DND-41 (cell line): ENCODE results near the gene PAPOLB.

Experiments
- ATAC-seq: fragments of 200-7000 bp; cut with Tn5 transposase; 3 replicates; pipeline ENCODE4 v1.9.1; 2021; ENCODE audit warnings: low read depth; ENCODE audit not compliant: insufficient read depth
- DNase-seq: peaks from one replicate; pipeline ENCODE4 v3.0.0-alpha.2; 2020
- H2AFZ ChIP-seq: 2 replicates; pipeline ENCODE4 v1.6.0; 2012; ENCODE audit warnings: low read depth, low read length
- H3K27ac ChIP-seq: 2 replicates; pipeline ENCODE4 v1.5.1; 2012; ENCODE audit warnings: low read length, inconsistent platforms
- H3K27me3 ChIP-seq: fragments of 200-600 bp; sonication (generic); 2 replicates; pipeline ENCODE4 v1.6.0; 2012; ENCODE audit warnings: low read length, mild to moderate bottlenecking, inconsistent platforms; ENCODE audit not compliant: insufficient read depth, poor library complexity
- H3K36me3 ChIP-seq: 2 replicates; pipeline ENCODE4 v1.5.1; 2012; ENCODE audit warnings: low read length, inconsistent platforms; ENCODE audit not compliant: insufficient read depth
- H3K4me1 ChIP-seq: 2 replicates; pipeline ENCODE4 v1.5.1; 2012; ENCODE audit warnings: mild to moderate bottlenecking, low read length; ENCODE audit not compliant: insufficient read depth
- H3K4me2 ChIP-seq: 2 replicates; pipeline ENCODE4 v1.6.0; 2012; ENCODE audit warnings: mild to moderate bottlenecking, moderate library complexity, low read length, inconsistent platforms; ENCODE audit not compliant: insufficient read depth
- H3K4me3 ChIP-seq, 2 experiments: fragments of 200-600 bp in 1 of 2; shearing (Covaris generic) in 1 of 2; 2 replicates each; pipeline ENCODE4 v1.5.1; 2012 to 2016; ENCODE audit warnings: inconsistent platforms in 2 of 2, low read length in 2 of 2, mild to moderate bottlenecking in 2 of 2, low read depth in 1 of 2, moderate library complexity in 1 of 2
- H3K79me2 ChIP-seq: 2 replicates; pipeline ENCODE4 v1.6.0; 2012; ENCODE audit warnings: low read length, inconsistent platforms; ENCODE audit not compliant: insufficient read depth
- H3K9ac ChIP-seq: 2 replicates; pipeline ENCODE4 v1.6.0; 2012; ENCODE audit warnings: low read depth, mild to moderate bottlenecking, inconsistent platforms, low read length, moderate library complexity
- H3K9me3 ChIP-seq: 2 replicates; pipeline ENCODE4 v1.5.1; 2012; ENCODE audit warnings: low read length, moderate library complexity, mild to moderate bottlenecking, inconsistent platforms; ENCODE audit not compliant: insufficient read depth, severe bottlenecking
- H4K20me1 ChIP-seq: 2 replicates; pipeline ENCODE4 v1.6.0; 2012; ENCODE audit warnings: low read length; ENCODE audit not compliant: insufficient read depth
- EZH2 ChIP-seq: IDR thresholded peaks from 3 replicates; pipeline ENCODE4 v1.6.1; 2012; ENCODE audit warnings: borderline replicate concordance, low read depth, mild to moderate bottlenecking, moderate library complexity, low read length, inconsistent platforms; ENCODE audit not compliant: severe bottlenecking
- TF ChIP-seq, protein P1 (sequence below): IDR thresholded peaks from 2 replicates; pipeline ENCODE4 v1.5.1; 2012; ENCODE audit warnings: borderline replicate concordance, low read length, moderate library complexity, mild to moderate bottlenecking; ENCODE audit not compliant: poor library complexity, severe bottlenecking; ENCODE audit errors: extremely low read depth

PAPOLB gene

DNA sequence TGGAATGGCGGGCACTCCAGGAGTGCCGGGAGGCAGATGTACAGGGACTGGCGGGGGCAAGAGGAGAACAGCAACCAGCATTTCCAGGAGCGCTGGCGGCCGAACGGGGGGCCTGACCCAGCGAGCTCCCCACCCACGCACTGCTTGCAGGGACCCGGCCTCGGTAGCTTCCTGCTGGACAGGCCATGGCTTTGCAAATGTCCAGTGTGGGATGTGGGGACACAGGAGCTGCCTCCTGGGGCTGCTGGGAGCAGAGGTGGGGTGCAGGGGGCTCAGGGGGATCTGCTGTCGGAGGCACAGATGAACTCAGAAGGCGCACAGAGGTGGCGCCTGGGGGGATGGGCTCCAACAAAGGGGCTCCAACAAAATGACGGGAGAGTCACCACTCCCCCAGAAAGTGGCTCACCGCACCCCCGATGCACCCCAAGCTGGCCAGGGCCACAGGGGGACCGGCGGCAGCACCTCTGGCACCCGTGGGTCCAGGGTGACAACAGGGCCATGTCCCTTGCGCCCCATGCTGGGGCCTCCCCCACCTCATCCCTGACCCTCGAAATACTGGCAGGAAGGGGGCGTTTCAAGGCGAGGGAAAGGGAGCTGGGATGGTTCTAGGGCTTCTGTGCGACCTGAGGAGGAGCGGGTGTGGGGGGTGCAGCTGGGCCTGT, 45.3 kb downstream of the PAPOLB start:
- no peak overlapping the region for H2AFZ ChIP-seq
- no peak for DNase-seq
- H3K4me1 ChIP-seq = no peaks in the 10 kb centered on the region
- no peaks in the 10 kb centered on the region for H3K79me2 ChIP-seq
- H3K27ac ChIP-seq = no peak overlapping the region
- no peak for ATAC-seq
- H4K20me1 ChIP-seq = no peaks in the 10 kb centered on the region
- no peak overlapping the region for H3K4me2 ChIP-seq
- no peaks in the 10 kb centered on the region for H3K36me3 ChIP-seq
- no peaks in the 10 kb centered on the region for H3K9me3 ChIP-seq
- TF ChIP-seq, protein P1, sequence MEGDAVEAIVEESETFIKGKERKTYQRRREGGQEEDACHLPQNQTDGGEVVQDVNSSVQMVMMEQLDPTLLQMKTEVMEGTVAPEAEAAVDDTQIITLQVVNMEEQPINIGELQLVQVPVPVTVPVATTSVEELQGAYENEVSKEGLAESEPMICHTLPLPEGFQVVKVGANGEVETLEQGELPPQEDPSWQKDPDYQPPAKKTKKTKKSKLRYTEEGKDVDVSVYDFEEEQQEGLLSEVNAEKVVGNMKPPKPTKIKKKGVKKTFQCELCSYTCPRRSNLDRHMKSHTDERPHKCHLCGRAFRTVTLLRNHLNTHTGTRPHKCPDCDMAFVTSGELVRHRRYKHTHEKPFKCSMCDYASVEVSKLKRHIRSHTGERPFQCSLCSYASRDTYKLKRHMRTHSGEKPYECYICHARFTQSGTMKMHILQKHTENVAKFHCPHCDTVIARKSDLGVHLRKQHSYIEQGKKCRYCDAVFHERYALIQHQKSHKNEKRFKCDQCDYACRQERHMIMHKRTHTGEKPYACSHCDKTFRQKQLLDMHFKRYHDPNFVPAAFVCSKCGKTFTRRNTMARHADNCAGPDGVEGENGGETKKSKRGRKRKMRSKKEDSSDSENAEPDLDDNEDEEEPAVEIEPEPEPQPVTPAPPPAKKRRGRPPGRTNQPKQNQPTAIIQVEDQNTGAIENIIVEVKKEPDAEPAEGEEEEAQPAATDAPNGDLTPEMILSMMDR = no peak
- no peak for TF ChIP-seq EZH2
- H3K9ac ChIP-seq = no peak overlapping the region
- H3K4me3 ChIP-seq = no peak overlapping the region
- H3K27me3 ChIP-seq = no peaks in the 10 kb centered on the region

GRCh38 chr7:4815609-4816418, 46.0 kb downstream of the PAPOLB start:
- TF ChIP-seq, protein P1 = peak; percentile 23
- TF ChIP-seq EZH2 = no peak
- H3K9me3 ChIP-seq = no peaks in the 10 kb centered on the region
- no peaks in the 10 kb centered on the region for H3K27me3 ChIP-seq
- ATAC-seq (no peak), DNase-seq (no peak)
- no peak overlapping the region for H3K9ac ChIP-seq
- H3K36me3 ChIP-seq = no peaks in the 10 kb centered on the region
- H4K20me1 ChIP-seq = no peaks in the 10 kb centered on the region
- no peak overlapping the region for H3K27ac ChIP-seq
- no peak overlapping the region for H3K4me3 ChIP-seq
- H2AFZ ChIP-seq = no peak overlapping the region
- H3K4me2 ChIP-seq = no peak overlapping the region
- no peaks in the 10 kb centered on the region for H3K79me2 ChIP-seq
- H3K4me1 ChIP-seq = no peaks in the 10 kb centered on the region

- no peaks in the 10 kb centered on the region for H4K20me1 ChIP-seq
- H3K4me3 ChIP-seq = no peak overlapping the region
- no peak overlapping the region for H3K4me2 ChIP-seq
- H3K9me3 ChIP-seq = no peaks in the 10 kb centered on the region
- H3K79me2 ChIP-seq = no peaks in the 10 kb centered on the region
- no peak overlapping the region for H2AFZ ChIP-seq
- no peak overlapping the region for H3K9ac ChIP-seq
- H3K4me1 ChIP-seq = no peaks in the 10 kb centered on the region
- ATAC-seq (no peak), DNase-seq (no peak)
- H3K27ac ChIP-seq = no peak overlapping the region
- no peaks in the 10 kb centered on the region for H3K36me3 ChIP-seq
- TF ChIP-seq, protein P1 = no peak
- no peak for TF ChIP-seq EZH2
- H3K27me3 ChIP-seq = no peaks in the 10 kb centered on the region
These were observed 46.7 kb downstream of the PAPOLB start for GRCh38 chr7:4815121-4815520.
